ENCODE measurements around the gene NPY.

DNA sequence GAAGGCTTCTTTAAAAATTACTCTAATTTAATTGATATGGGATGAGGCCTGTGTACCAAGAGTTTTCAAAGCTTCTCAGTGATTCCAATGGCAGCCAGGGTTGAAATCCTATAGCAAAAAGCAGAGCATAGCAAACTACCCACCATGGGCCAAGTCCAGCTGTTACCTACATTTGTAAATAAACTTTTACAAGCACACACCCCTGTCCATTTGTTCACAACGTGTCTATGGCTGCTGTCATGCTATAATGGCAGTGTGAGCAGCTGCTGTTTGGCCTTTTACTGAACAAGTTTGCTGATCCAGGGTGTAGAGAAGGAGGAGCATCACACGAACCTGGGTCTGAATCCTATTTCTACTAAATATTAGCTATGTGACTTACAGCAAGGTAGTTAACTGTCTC, 50.0 kb downstream of the NPY start:
- TF ChIP-seq MXI1 (IDR thresholded peaks at IDR 0.05; ENCODE audit: borderline replicate concordance, low read depth, low read length) (no peak), CTCF (conservative IDR thresholded peaks at IDR 0.05; ENCODE audit: low read depth, low read length) (no peak), RAD21 (IDR thresholded peaks at IDR 0.05; ENCODE audit: low read length) (no peak), POLR2A (IDR thresholded peaks at IDR 0.05; ENCODE audit: low read depth, low read length) (no peak), MAFK (IDR thresholded peaks at IDR 0.05; ENCODE audit: low read depth, low read length) (no peak), USF2 (IDR thresholded peaks at IDR 0.05; ENCODE audit: low read depth, low read length) (no peak), CEBPB (IDR thresholded peaks at IDR 0.05; ENCODE audit: low read depth, low read length) (no peak), RFX5 (IDR thresholded peaks at IDR 0.05; ENCODE audit: low read depth, low read length) (no peak), FOS (IDR thresholded peaks at IDR 0.05; ENCODE audit: low read depth, low read length) (no peak), NFE2L2 (IDR thresholded peaks at IDR 0.05; ENCODE audit: low read depth, low read length) (no peak), RCOR1 (IDR thresholded peaks at IDR 0.05; ENCODE audit: insufficient replicate concordance, low read length) (no peak), SMC3 (IDR thresholded peaks at IDR 0.05; ENCODE audit: low read depth, low read length) (no peak), MAZ (IDR thresholded peaks at IDR 0.05; ENCODE audit: borderline replicate concordance, low read depth, low read length) (no peak)
- TF ChIP-seq, protein P1, sequence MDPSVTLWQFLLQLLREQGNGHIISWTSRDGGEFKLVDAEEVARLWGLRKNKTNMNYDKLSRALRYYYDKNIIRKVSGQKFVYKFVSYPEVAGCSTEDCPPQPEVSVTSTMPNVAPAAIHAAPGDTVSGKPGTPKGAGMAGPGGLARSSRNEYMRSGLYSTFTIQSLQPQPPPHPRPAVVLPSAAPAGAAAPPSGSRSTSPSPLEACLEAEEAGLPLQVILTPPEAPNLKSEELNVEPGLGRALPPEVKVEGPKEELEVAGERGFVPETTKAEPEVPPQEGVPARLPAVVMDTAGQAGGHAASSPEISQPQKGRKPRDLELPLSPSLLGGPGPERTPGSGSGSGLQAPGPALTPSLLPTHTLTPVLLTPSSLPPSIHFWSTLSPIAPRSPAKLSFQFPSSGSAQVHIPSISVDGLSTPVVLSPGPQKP (IDR thresholded peaks at IDR 0.05; ENCODE audit: borderline replicate concordance, low read depth, low read length) = no peak

All from IMR-90 (cell line).